ENCODE measurements around the gene CT45A10. TPM values are rescaled to one million over a fixed set of nuclear protein-coding genes. Genes with fewer than 3 reads are reported as not detected.
"Not testable (repeated sequence)": the region's sequence is repeated elsewhere in the genome, so short reads cannot be mapped to it uniquely, and the experiment has no call there.

Gene CT45A10
- polyA plus RNA-seq, 3 donors: not detected

- H3K79me2 ChIP-seq (ENCODE audit: insufficient read depth, low read length): no peaks in the 10 kb centered on the region
- H4K20me1 ChIP-seq (ENCODE audit: insufficient read depth, low read length): no peaks in the 10 kb centered on the region
- H3K9me3 Mint-ChIP-seq: no peaks in the 10 kb centered on the region
- no peak overlapping the region for H3K9ac ChIP-seq (ENCODE audit: insufficient read depth, low read length, poor library complexity, severe bottlenecking)
- intact Hi-C loops (cut with micrococcal nuclease): no loop called here
- H3K4me3 ChIP-seq (replicated peaks in 1 of 3; ENCODE audit: low read depth in 2 of 3, low read length in 3 of 3): no peak overlapping the region
- H3K36me3 Mint-ChIP-seq: no peaks in the 10 kb centered on the region
- no peaks in the 10 kb centered on the region for H3K9me3 ChIP-seq (replicated peaks in 1 of 2; ENCODE audit: control insufficient read depth in 1 of 2, insufficient read depth in 1 of 2, low read length in 2 of 2)
- H3K27ac Mint-ChIP-seq: no peak overlapping the region
- DNase-seq: no peak
- no peaks in the 10 kb centered on the region for H3K36me3 ChIP-seq (replicated peaks in 1 of 2; ENCODE audit: control insufficient read depth in 1 of 2, insufficient read depth in 2 of 2, low read length in 2 of 2)
- H3K4me1 ChIP-seq (ENCODE audit: control insufficient read depth in 1 of 2, insufficient read depth in 2 of 2, low read length in 2 of 2): no peaks in the 10 kb centered on the region
- H2AFZ ChIP-seq (ENCODE audit: insufficient read depth, low read depth, low read length, poor library complexity, severe bottlenecking): no peak overlapping the region
- WGBS (ENCODE audit: insufficient coverage): no CpG with 5 or more reads among the region's 5 CpGs
- no peak overlapping the region for H3K4me2 ChIP-seq (replicated peaks; ENCODE audit: extremely low read depth, low read length, poor library complexity, severe bottlenecking)
- no peaks in the 10 kb centered on the region for H3K4me1 Mint-ChIP-seq
- H3K27ac ChIP-seq (ENCODE audit: low read depth in 1 of 2, low read length in 2 of 2): no peak overlapping the region
- no peak overlapping the region for H3K4me3 Mint-ChIP-seq
- H3K27me3 Mint-ChIP-seq (ENCODE audit: low read depth in 3 of 3): peaks cover under 1 to 8% (median 3%) of the 10 kb centered on the region in 3 donors
- H3K27me3 ChIP-seq (ENCODE audit: control insufficient read depth in 2 of 2, insufficient read depth in 2 of 2, low read length in 2 of 2): no peaks in the 10 kb centered on the region
- TF ChIP-seq CTCF (IDR thresholded peaks at IDR 0.05): no peak
Observed at GRCh38 chrX:135923353-135923752, 30.1 kb upstream of the CT45A10 start.

- not testable (repeated sequence) for H3K4me1 Mint-ChIP-seq; H3K9ac ChIP-seq (ENCODE audit: insufficient read depth, low read length, poor library complexity, severe bottlenecking)
- no CpG with 5 or more reads among the region's 1 CpG for WGBS (ENCODE audit: insufficient coverage)
Observed at GRCh38 chrX:135920516-135920915, 27.3 kb upstream of the CT45A10 start.

More at GRCh38 chrX:135920516-135920915, 27.3 kb upstream of the CT45A10 start:
- H3K4me1 ChIP-seq (ENCODE audit: control insufficient read depth in 1 of 2, insufficient read depth in 2 of 2, low read length in 2 of 2); H3K27me3 Mint-ChIP-seq (ENCODE audit: low read depth in 3 of 3); intact Hi-C loops (cut with micrococcal nuclease); H3K79me2 ChIP-seq (ENCODE audit: insufficient read depth, low read length); H4K20me1 ChIP-seq (ENCODE audit: insufficient read depth, low read length); H3K4me2 ChIP-seq (replicated peaks; ENCODE audit: extremely low read depth, low read length, poor library complexity, severe bottlenecking); H3K4me3 ChIP-seq (replicated peaks in 1 of 3; ENCODE audit: low read depth in 2 of 3, low read length in 3 of 3); H3K9me3 ChIP-seq (replicated peaks in 1 of 2; ENCODE audit: control insufficient read depth in 1 of 2, insufficient read depth in 1 of 2, low read length in 2 of 2); H3K27ac Mint-ChIP-seq; H3K36me3 ChIP-seq (replicated peaks in 1 of 2; ENCODE audit: control insufficient read depth in 1 of 2, insufficient read depth in 2 of 2, low read length in 2 of 2); H3K27ac ChIP-seq (ENCODE audit: low read depth in 1 of 2, low read length in 2 of 2); H2AFZ ChIP-seq (ENCODE audit: insufficient read depth, low read depth, low read length, poor library complexity, severe bottlenecking); H3K36me3 Mint-ChIP-seq; H3K4me3 Mint-ChIP-seq; H3K9me3 Mint-ChIP-seq; DNase-seq; H3K27me3 ChIP-seq (ENCODE audit: control insufficient read depth in 2 of 2, insufficient read depth in 2 of 2, low read length in 2 of 2): not testable (repeated sequence)

Data from CD14-positive monocyte (primary cell).